Pons (tissue), 1 donor: ENCODE measurements around the gene MESP2.

Experiments
- DNase-seq: peaks from one replicate; pipeline ENCODE4 v3.0.0-alpha.2; 2016; ENCODE audit warnings: low spot score

Gene MESP2

GRCh38 chr15:89802231-89802928 lies 26.2 kb downstream of the MESP2 start:
- no peak for DNase-seq

DNA sequence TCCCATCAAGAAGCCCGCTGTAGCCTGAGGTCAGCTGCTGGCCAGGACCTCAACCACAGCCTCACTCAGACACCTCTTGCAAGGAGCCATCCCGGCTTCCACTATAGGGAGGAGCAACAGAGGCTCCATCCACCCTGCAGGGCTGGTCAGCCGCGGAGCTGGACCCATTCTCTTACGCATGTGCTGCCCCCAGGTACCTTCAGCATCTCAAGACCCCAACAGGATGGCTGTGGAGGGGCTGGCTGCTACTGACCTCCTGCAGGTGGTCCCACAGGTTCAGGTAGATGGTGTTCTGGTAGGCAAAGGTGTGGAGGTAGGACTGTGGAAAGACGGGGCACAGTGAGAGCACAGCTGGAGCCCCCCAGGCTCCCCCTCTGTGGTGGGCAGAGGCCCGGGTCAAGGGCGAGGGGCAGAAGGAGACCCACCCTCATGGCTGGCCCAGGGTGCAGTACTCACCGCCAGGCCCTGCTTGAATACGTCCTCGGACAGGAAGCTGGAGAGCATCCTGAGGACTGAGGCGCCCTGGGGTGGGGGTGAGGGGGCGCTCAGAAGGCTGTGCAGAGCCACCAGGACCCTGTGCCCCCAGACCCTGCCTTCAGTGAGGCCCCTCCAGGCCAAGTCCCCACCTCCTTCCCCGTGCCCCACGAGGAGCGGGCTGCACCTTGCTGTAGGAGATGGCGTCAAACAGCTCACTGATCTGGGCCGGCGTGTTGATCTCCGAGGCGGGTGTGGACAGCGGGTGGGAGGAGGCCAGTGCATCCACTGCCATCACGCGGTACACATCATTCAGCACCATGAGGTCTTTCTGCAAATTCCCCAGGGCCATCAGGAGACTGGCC lies 27.1 kb downstream of the MESP2 start:
- DNase-seq = no peak

DNA sequence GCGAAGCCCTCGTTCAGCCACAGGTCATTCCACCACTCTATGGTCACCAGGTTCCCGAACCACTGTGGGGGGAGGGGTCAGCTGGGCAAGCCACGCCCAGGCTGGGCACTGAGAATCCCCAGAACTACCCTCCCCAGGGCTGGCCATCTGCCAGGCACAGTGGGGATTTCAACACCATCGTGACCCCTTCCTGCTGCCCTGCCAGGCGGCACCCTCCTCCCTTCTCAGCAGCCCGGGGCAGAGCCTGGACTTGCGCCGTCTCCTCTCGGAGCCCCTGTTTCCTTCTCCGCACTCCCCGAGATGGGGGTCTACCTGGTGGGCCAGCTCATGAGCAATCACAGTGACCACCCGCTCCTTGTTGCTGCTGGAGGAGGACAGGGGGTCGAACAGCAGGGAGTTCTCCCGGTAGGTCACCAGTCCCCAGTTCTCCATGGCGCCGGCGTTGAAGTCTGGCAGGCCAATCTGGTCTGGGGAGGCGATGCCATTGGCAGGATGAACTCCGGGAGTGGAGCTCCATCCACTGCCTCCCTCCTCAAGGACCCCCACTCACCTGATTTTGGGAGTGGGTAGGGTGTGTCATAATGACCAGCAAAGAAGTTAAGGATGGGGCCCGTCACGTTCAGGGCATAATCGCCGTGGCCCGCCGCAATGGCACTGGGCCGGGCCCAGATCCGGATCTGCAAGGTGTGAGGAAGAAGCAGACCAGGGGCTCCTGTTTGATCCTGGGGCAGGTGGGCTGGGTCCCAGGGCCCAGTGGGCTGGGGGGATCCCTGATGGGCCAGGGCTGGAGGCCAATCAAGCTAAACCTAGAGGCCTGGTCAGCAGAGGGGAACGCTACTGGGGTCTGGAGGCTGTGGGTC lies 28.0 kb downstream of the MESP2 start:
- no peak for DNase-seq

DNA sequence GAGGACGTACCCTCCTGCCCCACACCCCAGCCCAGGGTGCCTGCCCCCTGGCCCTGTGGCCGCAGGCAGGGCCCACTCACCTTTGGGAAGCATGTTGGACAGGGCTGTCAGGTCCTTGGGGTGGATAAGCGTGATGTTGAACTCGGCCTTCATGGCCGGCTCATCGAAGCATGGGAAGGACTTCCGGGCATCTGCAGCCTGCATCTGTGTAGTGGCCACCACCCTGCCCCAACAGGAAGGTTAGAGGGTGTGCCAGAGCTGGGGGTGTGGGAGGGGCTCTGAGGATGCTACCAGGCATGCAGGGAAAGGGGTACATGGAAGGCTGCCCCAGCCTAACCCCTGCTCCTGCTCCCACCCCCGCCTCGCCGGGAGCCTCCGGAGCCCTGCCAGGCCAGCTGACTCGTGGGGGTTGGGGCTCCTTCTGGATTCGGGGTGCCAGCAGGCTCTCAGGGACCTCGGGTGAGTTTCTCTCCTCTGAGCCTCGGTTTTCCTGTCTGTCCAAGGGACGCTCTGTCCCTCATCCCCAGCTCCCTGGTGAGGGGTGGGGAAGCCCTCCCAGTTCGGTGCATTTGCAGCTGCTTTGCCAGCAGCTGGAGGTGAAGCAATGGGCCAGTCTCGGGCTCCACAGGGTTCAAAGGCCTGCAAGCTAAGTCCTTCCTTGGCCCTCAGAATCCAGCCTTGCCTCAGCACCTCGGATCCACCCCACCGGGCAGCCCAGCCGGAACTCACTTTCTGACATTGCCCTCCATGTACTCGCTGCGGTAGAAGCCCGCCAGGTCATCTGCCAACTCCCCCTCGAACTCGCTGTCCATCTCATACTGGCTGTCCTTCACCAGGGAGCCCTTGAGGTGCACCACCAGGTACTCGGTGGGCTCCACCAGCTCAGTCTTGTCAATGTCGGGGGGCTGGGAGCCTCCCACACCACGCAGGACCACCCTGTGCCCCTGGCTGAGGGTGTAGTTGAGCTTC lies 29.4 kb downstream of the MESP2 start:
- no peak for DNase-seq

DNA sequence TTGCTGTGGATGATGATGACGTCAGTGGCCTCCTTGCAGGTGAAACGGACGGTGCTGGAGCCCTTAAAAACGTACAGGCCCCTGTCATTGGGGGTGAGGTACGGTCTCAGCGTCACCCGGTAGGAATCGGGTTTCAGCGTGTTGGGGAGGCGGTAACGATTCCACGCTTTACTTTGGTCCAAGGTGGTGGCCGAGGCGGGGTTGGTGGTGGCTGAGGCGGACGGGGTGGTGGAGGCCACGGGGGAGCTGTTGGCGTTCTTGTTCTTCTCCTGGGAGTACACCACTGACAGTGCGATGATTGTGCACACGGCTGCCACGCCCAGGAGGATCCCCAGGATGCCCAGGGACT lies 30.1 kb downstream of the MESP2 start:
- DNase-seq = no peak

- no peak for DNase-seq
Observed at GRCh38 chr15:89806559-89807550, 30.7 kb downstream of the MESP2 start.

GRCh38 chr15:89807689-89808088 lies 31.6 kb downstream of the MESP2 start:
- DNase-seq = no peak

GRCh38 chr15:89808160-89808870 lies 32.2 kb downstream of the MESP2 start:
- DNase-seq = no peak

GRCh38 chr15:89809093-89809786 lies 33.1 kb downstream of the MESP2 start:
- no peak for DNase-seq

DNA sequence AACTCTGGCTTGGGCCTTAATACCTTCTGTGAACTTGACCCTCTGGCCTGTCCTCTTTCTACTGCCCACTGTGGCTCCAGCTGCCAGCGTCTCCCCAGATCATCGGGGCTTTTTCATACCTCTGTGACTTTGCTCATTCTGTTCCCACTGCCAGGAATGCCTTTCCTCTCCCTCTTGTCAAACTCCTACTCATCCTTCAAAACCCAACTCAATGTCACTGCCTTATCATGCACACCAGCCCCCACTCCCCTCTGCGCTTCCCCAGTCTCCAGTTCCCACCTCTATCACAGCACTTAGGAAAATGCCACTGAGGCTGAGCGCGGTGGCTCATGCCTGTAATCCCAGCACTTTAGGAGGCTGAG lies 33.6 kb downstream of the MESP2 start:
- no peak for DNase-seq

DNA sequence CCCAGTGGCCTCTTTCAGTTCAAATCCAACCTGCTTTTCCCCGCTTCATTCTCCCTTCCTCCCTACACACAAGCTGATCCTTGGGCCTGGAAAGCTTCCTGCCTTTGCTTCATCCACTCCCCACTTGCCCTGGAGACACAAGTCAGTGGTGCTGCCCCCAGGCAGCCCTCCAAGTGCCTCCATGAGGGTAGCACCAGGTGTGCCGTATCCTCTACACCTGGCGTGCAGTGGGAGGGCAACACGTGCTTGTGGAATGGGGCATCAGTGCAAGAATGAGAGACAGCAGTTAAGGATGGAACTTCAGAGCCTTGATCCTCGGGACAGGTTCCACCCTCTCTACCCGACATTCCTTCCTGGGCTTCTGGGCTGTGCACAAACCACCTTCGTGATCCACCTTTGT lies 34.7 kb downstream of the MESP2 start:
- no peak for DNase-seq

- no peak for DNase-seq
Observed at GRCh38 chr15:89812011-89812846, 36.1 kb downstream of the MESP2 start.

GRCh38 chr15:89812847-89813320 lies 36.8 kb downstream of the MESP2 start:
- no peak for DNase-seq

DNA sequence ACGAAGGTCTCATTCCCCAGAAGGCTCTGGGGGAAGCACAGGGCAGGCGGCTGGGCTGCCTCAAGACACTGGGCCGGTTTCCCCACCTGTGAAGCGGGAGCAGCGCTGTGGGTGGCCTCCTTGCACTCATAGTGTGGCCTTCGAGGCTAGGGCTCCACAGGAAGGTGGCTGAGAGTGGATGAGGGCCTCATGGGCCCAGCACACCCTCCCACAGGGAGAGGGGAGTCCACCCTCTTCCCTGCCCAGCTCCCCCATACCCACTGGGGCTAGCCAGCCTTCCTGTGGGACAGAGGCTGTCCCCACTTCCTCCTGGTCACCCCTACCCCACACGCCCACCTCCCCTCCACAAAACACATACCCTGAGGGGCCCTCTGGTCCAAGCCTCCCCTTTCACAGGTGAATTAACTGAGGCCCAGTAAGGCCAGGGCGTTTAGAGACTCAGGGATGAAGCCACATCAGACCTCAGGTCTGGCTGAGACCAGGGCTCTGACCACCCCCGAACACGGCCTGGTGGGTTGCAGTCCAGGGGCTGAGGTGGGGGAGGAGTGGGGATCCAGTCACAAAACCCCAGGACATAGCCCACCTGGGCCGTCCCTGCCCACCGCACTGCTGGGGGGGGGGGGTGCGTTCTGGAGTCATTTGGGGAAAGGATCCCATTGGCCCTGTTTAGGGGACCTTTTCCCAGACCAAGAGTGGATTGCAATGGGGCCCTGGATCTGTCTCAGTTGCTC lies 37.4 kb downstream of the MESP2 start:
- DNase-seq = no peak

DNA sequence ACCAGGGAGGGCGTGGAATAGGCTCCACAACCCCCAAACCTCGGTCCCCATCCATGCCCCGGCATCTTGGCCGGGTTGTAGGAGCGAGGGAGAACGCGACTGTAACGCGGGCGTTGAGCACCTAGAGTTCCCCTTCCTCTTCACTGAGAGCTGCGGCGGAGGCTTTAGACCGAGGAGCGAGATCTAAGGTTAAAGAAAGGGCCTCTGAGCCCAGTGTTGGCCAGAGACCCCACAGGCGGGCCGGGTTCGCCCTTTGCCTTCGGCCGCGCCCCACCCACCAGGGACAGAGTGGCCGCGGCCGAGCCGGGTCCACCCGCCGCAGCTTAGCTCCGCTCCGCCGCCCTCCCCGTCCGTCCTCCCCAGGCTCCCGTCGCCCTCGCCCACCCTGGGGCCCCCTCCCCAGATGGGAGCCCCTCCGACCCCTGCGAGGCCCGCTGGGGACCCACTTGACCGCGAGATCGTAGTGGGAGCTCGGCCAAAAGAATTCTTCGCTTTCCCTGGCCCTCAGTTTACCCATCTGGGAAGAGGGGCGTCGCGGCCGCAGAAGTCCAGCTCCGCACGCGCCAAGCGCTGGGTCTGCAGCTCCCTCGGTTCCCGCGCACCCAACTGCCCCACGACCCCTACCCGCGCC lies 38.1 kb downstream of the MESP2 start:
- DNase-seq = no peak

DNA sequence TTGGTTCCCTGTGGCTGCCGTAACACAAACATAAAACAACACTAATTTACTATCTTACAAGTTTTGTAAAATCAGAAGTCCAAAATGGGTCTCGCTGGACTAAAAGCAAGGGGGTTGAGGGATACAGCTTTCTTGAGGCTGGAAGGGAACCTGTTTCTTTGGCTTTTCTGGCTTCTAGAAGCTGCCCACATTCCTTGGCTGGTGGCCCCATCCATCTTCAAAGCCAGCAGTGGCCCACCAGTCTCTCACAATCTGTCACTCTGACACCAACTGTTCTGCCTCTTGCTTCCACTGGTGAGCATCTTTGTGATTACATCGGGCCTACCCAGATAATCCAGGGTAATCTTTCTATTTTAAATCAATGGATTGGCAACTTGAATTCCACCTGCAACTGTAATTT lies 39.6 kb downstream of the MESP2 start:
- DNase-seq = no peak
